CD4-positive, alpha-beta T cell treated with Interleukin-6 at 100 ng/mL for 8 hours (primary cell): ENCODE results near the gene NHSL1.

ENCODE experiments used
- DNase-seq: peaks from one replicate; pipeline ENCODE4 v3.0.0-alpha.2; 2020; ENCODE audit warnings: mixed read lengths, low spot score

Gene NHSL1

GRCh38 chr6:138499303-138500018 is at the start of gene NHSL1:
Gene NHSL1, minus strand, starts transcription at chr6:138499494. Its CDS starts 204 bp downstream, at chr6:138499290.
- no peak for DNase-seq

- DNase-seq, result no peak
These were observed 47.5 kb upstream of the NHSL1 start for GRCh38 chr6:138546733-138547185.

DNA sequence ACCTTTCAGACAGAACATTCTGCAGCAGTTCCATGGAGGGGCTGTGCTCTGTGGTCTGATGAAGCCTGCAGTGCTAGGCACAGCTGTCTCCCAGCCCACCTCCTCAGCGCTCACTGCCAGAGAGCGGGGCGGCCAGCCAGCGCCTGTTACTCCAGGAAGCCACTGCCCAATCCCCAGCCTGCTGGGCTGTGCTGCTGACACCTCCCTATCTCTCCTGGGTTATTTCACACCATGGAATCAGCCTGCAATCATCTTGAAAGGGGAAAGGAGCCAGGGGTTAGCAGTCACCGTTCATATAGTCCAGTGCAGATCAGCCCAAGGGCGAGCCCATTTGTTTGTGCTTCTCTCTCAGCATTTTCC is 46.3 kb upstream of the NHSL1 start:
- no peak for DNase-seq

- no peak for DNase-seq
These were observed 45.2 kb upstream of the NHSL1 start for GRCh38 chr6:138544501-138544900.

DNA sequence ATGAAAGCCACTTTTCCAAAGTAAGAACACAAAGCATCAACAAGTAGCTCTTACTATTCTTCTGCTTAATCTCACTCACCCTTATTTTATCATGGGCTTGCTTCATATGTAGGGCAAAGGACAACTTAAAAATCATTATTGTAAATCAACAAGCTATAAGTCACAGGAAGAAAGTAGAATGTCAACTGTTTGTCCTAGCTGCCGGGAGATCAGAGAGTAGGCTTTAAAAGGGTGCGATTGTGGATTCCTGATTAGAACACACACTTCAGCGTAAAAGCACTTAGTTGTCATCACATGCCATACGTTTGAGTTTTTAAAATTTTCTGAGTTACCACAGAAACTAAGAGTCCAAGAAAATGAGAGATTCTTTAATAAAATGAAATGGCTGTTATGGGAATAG is 44.4 kb upstream of the NHSL1 start:
- DNase-seq, result no peak

DNA sequence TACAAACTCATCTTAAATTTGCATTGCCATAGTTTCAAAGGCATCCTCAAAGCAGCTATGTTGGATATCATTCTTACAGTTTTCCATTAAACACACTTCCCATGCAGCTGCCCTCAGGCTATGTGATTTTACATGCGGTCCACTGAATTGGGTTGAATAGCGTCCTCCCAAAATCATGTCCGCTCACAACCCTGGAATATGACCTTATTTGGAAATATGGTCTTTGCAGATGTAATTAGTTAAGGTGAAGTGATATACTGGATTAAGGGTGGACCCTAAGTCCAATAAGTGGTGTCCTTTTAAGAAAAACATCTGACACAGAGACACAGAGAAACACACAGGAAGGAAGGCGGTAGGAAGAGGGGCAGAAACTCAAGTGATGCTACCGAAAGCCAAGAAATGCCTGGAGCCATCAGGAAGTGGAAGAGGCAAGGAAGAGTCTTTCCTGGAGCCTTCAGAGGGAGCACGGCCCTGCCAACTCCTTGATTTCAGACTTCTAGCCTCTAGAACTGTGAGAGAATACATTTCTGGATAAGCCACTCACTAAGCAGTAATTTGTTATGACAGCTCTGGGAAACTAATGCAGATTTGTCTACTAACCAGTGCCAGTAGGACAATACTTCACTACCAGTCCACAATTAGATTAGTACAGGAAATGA is 42.7 kb upstream of the NHSL1 start:
- DNase-seq, result no peak

DNA sequence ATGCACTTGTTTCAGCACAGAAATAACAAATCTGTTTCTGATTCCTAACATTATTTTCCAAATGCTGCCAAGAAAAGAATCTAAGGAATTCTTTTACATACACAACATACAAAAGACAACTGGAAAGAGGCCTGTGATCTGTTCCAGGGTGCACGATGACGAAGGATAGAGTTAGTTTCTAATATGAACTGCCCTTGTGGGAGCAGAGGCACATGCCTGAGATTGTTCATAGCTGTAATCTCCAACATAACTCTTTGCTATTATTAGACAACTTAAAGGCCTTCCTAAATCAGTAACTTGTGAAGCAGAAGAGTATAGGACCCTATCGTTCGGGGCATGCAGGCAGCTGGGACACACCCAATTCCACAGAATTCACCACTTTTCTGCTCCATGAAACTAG is 41.2 kb upstream of the NHSL1 start:
- no peak for DNase-seq

- no peak for DNase-seq
These were observed 40.6 kb upstream of the NHSL1 start for GRCh38 chr6:138539876-138540275.

DNA sequence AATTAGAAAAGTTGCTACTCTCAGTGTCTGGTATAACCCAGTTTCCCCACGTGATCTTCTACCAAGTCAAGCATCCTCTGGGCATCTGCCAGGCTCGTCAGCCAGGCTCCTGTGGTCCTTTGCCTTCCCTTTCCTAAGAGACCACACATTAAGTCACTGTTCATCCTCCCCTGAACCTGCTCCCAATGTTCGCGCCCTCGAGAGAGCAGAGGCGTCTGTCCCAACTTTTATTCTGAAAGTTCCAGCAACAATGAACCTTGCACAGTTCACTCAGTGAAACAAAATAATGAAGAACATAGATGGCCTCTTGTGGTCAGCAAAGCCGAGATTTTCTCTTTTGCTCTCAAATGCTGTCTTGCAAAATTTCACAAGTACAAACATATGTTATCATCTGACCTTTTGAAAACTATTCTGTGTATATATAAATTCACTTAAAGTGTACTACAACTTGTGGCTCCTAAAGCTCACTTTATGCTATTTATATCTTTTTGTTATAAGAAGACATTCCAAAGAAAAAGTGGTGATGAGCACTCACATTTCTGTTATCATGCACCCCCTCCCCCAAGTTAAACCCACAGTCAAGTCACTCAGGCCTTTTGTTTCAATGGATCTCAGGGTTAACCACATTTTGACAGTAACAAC is 39.2 kb upstream of the NHSL1 start:
- no peak for DNase-seq

- DNase-seq, result no peak
These were observed 37.8 kb upstream of the NHSL1 start for GRCh38 chr6:138537106-138537505.

- no peak for DNase-seq
These were observed 36.6 kb upstream of the NHSL1 start for GRCh38 chr6:138535728-138536455.

DNA sequence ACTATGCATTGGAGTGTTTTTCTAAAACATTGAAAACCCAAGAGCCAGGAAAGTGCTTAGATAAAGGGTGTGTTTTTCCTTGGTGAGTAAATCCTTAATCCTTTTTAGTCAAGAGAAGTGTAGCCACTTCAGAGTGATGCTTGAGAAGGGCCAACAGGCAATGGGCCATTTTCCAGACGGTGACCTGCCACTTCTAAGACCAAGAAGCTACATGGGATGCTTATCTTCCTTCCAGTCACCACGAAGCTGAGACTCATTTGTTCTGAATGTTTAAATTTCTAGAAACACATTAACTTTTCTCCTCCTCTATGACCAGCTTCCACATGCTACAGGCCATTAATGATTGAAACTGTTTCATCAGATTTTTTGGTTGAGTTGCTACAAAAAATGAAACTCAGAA is 34.4 kb upstream of the NHSL1 start:
- DNase-seq, result no peak

DNA sequence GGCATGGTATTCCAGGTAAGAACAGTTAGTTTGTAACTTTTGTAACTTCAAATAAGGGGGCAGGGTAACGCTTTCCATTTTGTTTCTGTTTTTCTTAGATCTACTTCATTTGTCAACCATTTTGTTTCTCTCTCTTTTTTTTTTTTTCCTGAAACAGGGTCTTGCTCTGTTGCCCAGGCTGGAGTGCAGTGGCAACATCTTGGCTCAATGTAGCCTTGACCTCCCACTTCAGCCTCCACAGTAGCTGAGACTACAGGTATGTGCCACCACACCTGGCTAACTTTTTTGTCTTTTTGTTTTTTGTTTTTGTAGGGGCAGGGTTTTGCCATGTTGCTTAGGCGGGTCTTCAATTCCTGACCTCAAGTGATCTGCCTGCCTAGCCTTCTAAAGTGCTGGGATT is 32.1 kb upstream of the NHSL1 start:
- no peak for DNase-seq

- DNase-seq, result no peak
These were observed 30.2 kb upstream of the NHSL1 start for GRCh38 chr6:138529478-138529877.

GRCh38 chr6:138528956-138529355 is 29.7 kb upstream of the NHSL1 start:
- no peak for DNase-seq

GRCh38 chr6:138528137-138528536 is 28.8 kb upstream of the NHSL1 start:
- no peak for DNase-seq

GRCh38 chr6:138527411-138528088 is 28.3 kb upstream of the NHSL1 start:
- no peak for DNase-seq

- DNase-seq, result no peak
These were observed 27.5 kb upstream of the NHSL1 start for GRCh38 chr6:138526822-138527235.

DNA sequence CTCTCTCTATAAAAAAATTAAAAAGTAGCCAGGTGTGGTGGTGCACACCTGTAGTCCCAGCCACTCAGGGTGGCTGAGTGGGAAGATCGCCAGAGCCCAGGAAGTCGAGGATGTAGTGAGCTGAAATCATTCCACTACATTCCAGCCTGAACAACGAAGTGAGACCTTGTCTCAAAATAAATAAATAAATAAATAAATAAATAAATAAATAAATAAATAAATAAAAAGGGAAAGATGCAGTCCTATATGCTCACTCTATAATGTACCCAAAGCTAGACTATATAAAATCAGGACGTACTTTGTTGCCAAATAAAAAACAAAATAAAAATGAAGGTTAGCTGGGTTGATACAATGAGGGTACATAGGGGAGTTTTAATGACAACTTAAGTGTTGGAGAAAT is 26.1 kb upstream of the NHSL1 start:
- no peak for DNase-seq

DNA sequence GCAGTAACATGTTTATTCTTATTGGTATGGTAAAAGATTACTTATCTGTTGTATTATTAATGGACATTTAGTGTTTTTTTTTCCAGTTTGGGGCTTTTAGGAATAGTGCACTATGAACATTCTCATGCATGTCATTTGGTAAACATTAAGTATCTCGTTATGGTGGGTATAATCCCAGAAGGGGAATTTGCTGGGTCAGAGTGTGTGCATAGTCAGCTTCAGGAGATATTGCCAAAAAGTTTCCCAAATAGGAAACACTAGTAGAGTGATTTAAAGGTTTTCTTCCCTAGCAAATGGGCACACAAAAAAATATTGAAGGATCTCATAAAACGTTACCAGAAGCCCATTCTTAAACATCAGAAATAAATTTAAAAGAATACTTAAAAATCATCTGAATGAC is 25.2 kb upstream of the NHSL1 start:
- DNase-seq, result no peak

GRCh38 chr6:138523347-138524210 is 24.3 kb upstream of the NHSL1 start:
- DNase-seq, result no peak
